GM19193 (cell line): ENCODE results near the gene ALDH1L1.

Experiments used
- POLR2A ChIP-seq: IDR thresholded peaks from 4 replicates; pipeline ENCODE4 v1.6.1; 2011; ENCODE audit not compliant: insufficient read depth, insufficient read length; ENCODE audit errors: extremely low read depth

Gene ALDH1L1

GRCh38 chr3:126103121-126104027 is 77.0 kb downstream of the ALDH1L1 start:
- TF ChIP-seq POLR2A = no peak

GRCh38 chr3:126102530-126102951 is 77.8 kb downstream of the ALDH1L1 start:
- TF ChIP-seq POLR2A = no peak

DNA sequence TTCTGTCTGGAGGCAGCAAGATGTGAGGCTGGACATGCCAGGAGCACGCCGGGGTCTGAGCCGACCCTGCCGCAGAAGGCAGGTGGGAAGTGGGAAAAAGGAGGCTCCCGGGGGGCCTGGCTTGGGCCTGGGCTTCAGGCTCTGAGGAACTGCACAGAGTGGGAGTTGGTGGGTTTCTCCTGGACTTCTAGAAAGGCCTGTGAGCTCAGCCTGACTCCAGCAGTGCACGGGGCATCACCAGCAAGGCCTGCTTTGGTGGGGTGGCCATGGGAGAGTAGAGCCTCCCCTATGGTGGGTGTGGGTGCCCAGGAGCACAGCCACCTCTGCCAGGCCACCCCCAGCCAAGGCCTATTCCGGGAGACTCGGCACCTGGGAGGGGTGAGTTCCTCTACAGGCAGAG is 78.4 kb downstream of the ALDH1L1 start:
- no peak for TF ChIP-seq POLR2A

- no peak for TF ChIP-seq POLR2A
Measured at GRCh38 chr3:126101521-126101982, 78.8 kb downstream of the ALDH1L1 start.

DNA sequence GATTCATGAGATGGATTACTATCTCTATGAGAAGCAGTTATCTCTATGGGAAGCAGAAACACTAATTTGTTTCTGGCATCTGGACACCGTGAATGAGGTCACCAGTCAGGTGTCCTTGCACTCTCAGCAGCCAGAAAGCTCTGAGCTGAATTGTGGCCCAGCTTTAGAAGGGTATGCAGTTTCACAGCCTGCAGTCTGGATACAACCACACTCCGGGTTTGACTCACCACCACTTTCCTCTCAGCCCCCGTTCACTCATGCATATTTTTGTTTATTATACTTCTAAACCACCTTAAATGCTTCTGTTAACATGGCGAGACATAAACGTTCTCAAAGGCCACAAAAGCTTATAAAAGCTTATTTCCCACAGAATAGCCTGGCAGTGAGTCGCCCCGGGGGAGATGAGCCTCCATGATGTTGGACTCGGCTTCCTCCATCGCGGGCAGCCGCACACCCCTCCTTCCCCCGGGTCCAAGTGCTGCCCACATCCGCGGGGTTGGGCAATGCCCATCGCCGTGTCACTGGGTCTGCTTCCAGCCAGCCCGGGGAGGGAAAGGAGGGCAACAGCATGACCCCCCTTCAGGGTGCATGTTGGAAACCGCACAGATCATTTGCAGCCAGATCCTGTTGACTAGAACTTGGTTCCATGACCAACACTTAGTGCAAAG is 79.6 kb downstream of the ALDH1L1 start:
- no peak for TF ChIP-seq POLR2A

DNA sequence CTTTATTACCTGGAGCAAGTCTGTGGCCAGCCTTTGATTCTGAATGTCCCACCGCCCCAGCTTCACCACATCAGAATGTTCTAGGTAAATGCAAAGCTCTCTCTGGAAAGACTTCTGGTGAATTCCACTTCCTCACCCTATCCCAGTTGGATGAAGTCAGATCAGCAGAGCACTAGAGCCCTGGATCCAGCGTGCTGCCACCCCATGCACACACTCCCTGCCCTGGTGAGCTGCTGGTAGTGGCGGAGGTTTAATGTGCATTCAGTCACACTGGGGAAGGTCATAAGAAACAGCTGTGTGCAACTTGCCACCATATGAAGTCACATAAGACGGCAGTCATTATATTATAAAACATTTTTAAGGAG is 80.1 kb downstream of the ALDH1L1 start:
- TF ChIP-seq POLR2A = no peak

DNA sequence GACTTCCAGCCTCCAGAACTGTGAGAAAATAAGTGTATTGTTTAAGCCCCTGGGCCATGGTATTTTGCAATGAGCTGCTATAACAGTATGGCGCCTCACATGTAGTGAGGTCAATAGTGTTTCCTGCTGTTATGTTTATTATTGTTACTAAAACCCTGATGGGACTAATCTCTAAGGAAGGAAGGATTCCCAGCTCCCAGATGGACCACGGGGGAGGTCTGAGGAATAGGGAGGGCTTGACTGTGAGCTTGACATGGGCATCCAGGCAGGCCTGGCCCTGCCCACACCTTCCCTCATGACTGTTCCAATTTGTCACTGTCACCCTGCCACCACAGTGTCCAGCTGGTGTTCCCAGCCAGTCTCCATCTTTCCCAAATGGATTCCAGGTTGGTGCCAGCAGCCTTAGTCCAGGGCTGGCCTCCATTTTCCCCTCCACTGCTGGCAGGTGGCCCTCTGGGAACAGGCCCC is 82.0 kb downstream of the ALDH1L1 start:
- no peak for TF ChIP-seq POLR2A

DNA sequence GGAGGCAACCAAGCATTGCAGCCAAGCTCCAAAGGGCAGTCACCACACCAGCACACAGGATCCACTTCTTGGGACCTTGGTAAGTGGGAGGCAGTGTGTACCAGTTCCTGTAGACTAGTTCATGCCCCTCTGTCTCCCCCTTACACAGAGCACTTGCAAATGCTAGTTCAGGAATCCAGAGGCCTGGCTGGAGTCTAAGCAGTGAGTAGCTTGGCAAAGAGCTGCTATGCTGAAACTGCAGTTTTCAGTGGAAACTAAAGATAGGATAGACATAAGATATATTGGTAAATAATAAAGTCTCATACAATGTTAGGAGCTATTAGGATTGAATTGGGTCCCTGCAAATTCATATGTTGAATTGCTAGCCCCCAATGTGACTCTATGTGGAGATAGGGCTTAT is 82.6 kb downstream of the ALDH1L1 start:
- TF ChIP-seq POLR2A = no peak

DNA sequence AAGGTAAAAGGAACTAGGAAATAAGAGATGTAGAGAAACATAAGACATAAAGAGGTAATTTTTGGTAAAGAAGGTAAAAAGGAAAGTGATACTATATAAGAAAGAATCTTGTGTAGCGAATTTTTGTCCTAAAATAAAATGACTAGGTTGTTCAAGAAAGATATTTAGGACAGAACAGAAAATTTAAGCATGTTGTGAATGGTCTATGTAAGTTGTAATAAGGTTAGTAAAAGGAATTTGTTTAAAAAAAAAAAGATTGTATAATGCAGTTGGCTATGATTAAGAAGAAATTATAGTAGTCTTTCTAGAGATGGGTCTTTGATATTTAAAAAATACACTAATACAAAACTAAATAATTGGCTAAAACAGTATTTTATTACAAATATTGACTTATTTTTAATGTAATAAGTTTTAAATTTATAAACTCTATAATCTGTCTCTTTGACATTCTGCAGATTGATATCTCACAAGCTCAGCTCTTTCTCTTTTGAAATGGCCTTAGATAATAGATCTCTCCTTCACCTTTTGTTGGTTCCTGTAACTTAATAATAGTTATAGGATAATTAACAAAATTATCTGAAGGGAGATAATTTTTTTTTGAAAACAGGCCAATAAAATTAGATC is 92.7 kb downstream of the ALDH1L1 start:
- no peak for TF ChIP-seq POLR2A

DNA sequence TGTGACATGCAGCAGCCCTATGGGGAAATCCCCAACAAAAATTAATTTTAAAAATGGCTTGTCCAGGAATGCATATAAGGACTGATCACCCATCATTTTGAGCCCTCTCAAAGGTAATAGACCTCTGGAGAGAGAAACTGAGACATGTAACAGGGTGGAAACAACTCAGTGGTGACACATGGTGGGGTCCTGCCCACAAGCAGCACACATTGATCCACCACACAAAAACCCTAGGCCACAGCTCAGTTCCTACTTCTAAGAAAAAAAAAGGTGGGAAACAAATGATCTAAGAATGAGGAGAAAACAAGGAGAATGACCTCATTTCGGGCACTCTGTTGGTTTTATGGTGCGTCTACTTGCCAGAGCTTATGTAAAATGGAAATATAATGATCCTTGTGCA is 94.5 kb downstream of the ALDH1L1 start:
- no peak for TF ChIP-seq POLR2A

DNA sequence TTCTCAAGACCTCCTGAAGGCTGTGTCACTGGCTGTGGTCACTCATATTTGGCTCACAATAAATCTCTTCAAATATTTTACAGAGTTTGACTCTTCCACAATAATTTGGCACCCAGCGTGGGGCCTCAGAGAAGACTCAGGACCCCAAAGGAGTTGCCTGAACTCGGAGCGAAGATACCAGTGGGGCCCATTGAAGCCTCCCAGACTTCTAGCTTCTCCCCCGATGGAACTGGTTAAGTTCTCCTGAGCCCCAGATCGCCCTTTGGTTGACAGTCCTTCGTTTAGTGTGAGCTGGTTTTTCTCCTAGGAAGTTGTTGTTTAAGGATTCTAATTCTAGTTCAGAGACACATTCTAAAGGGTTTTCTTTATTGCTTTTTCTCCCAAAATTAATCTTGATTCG is 95.1 kb downstream of the ALDH1L1 start:
- TF ChIP-seq POLR2A = no peak

DNA sequence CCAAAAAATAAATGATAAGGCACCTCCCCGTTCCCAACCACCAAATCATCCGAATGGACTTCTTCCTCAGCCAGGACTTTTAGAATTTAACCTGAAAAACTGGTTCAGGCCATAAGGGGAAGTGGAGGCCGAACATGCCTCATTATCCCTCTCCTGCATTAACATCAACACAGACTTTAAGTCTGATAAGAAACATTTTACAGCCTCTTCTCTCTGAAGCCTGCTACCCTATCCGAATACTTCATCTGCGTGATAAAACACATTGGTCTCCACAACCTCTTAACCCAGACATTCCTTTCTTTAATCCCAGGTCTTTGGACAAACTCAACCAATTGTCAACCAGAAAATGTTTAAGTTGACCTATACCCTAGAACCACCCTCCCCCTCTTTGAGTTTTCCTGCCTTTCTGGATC is 95.6 kb downstream of the ALDH1L1 start:
- no peak for TF ChIP-seq POLR2A

- TF ChIP-seq POLR2A = peak; percentile 71
Measured at GRCh38 chr3:126083913-126084767, 96.2 kb downstream of the ALDH1L1 start, which contains the start of gene SLC41A3. TSS of gene SLC41A3 (minus strand) at chr3:126084124. CDS start at chr3:126068219, 15,905 bp downstream.

- TF ChIP-seq POLR2A = no peak
Measured at GRCh38 chr3:126083511-126083912, 96.9 kb downstream of the ALDH1L1 start.
